HG02840 (cell line): ENCODE data around the gene ASCC2.
"Not testable (repeated sequence)": the region's sequence is repeated elsewhere in the genome, so short reads cannot be mapped to it uniquely, and the experiment has no call there.

Source experiments
- ATAC-seq: cut with Tn5 transposase; IDR thresholded peaks from one replicate; pipeline ENCODE4 v1.9.1; 2021; ENCODE audit warnings: mild to moderate bottlenecking, moderate library complexity, moderate number of reproducible peaks; ENCODE audit not compliant: unreplicated experiment, low FRiP score

Gene ASCC2

DNA sequence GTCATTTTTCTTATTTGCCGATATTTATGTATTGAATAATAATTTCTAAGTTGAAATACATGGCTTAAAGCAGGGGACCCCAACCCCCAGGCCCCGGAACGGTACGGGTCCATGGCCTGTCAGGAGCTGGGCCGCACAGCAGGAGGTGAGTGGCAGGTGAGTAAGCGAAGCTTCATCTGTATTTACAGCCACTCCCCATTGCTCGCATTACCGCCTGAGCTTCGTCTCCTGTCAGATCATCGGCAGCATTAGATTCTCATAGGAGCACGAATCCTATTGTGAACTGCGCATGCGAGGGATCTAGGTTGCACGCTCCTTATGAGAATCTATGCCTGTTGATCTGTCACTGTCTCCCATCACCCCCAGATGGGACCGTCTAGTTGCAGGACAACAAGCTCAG, 75.8 kb downstream of the ASCC2 start:
- ATAC-seq: no peak

DNA sequence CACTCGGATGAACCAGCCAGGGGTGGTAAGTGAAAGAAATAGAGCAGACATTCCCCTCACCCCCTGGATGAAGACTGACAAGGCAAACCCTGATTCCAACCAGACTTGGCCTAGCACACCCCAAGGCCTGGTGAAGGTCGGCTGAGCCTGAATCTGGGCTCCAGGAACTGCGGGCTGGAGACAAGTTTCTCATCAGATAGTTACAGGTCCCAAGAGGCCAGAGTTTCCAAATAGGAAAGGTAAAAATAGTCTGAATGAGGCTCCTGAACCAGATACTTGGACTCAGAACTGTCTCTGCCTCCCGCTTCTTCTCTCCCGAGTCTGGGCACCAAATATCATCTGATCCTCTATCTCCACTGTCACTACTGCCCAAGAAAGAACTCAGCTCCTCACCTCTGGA, 79.1 kb downstream of the ASCC2 start:
- ATAC-seq: no peak

DNA sequence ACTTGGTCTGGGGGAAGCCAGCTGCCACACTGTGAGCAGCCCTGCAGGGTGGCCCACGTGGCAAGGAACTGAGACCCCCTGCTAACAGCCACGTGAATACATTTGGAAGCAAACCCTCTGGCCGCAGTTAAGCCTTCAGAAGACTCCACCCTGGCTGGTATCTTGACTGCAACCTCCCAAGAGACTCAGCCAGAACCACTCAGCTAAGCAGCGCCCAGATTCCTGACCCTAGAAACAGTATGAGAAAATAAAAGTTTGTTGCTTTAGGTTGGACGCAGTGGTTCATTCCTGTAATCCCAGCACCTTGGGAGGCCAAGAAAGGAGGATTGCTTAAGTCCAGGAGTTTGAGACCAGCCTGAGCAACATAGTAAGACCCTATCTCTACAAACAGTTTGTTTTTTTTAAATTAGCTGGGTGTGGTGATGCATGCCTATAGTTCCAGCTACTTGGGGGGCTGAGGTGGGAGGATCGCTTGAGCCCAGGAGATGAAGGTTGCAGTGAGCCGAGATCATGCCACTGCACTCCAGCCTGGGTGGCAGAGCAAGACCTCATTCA, 79.9 kb downstream of the ASCC2 start:
- ATAC-seq: no peak

DNA sequence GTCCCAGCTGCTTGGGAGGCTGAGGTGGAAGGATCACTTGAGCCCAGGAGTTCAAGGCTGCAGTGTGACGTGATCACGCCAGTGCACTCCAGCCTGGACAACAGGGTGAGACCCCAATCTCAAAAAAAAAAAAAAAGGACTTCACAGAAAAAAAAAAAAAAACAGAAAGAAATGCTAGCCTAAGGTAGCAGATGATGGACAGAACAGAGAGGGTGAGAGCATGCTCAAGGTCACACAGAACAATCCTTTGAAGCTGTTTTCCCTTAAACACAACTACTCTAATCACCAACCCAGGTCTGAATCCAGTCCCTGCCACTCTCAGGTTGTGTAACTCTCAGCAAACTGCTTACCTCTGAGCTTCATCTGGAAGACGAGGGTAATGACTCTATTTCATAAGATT, 81.0 kb downstream of the ASCC2 start:
- ATAC-seq: no peak

DNA sequence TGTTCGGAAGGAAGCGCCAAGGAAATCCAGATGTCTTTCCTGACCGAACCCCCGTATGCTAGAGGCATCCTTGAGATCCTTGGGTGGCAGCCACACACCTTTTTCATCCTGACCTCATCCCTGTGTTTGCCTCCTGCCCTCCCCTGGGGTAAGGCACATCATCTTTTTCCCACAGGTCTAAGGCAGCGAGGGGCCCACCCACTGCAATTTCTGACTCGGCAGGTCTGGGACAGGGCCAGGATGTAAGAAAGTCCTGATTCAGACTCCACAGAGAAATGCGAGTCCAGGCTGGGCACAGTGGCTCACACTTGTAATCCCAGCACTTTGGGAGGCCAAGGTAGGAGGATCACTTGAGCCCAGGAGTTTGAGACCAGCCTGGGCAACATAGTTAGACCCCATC, 81.7 kb downstream of the ASCC2 start:
- ATAC-seq: no peak

DNA sequence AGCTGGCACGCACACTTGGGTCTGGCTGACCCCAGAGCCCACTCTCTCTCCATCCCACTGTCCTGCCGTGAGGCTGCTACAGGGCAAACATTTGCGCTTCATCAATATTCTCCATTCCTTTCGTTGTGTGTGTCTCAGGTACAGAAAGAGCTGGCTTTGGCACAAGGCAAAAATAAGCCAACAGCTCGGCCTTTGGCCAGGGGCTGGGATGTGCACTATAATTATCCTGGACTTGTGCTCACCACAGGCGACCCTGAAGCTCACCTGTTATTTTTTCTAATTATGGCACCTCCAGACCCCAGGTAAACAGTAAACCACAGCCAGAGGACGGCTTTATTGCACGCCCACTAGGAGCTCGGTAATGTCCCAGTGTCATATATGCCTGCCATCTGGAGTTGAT, 82.2 kb downstream of the ASCC2 start:
- no peak for ATAC-seq

DNA sequence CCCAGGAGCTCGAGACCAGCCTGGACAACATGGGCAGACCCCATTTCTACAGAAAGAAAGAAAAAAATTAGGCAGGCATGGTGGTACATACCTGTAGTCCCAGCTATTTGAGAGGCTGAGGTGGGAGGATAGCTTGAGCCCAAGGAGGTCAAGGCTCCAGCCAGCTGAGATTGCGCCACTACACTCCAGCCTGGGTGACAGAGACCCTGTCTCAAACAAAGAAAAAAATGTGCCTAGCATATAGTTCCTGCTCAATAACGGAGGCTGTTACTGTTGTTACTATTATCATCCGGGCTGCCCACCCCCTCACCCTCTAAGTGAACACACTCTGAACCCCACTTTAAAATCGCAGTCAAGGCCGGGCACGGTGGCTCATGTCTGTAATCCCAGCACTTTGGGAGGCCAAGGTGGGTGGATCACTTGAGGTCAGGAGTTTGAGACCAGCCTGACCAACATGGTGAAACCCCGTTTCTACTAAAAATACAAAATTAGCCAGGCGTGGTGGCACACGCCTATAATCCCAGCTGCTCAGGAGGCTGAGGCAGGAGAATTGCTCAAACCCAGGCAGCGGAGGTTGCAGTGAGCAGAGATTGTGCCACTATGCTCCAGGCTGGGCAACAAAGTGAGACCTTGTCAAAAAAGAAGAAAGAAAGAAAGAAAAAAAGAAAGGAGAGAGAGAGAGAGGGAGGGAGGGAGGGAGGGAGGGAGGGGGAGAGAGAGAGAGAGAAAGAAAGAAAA, 83.2 kb downstream of the ASCC2 start:
- not testable (repeated sequence) for ATAC-seq

DNA sequence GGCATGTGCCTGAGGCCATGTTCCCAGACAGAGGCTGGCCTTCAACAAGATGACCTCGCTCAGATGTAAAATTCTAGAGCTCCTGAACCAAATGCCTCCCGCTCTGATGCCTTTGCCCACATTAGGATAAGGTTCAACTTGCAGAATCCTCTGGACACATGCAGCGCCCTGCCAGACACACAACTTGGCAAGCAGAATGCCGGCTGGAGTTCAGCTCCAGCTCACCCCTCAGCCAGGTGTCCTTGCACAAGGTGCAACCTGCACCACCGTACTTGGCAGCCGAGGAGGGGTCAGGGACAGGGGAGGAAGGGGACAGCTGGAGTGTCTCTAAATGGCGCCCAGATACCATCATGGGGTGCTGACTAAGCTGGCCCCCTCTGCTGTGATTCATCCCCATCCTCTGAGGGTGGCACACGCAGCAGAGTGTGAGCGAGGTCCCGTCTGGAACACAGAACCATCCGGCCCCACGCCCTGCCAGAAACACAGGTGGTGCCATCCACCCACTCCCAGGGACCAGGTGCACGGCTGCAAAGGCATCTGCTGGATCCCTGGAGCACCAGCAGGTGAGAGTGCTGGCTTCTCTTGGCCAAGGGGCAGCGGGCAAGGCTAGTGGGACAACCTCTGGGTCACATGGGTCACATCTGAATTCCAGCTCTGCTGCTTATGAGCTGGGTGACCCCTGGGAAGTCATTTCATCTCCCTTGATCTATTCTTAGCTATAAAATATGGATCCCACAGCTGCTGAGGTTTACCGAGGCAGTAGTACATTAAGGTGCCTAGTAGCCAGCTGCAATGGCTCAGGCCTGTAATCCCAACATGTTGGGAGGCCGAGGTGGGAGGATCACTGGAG, 84.0 kb downstream of the ASCC2 start:
- ATAC-seq: no peak

DNA sequence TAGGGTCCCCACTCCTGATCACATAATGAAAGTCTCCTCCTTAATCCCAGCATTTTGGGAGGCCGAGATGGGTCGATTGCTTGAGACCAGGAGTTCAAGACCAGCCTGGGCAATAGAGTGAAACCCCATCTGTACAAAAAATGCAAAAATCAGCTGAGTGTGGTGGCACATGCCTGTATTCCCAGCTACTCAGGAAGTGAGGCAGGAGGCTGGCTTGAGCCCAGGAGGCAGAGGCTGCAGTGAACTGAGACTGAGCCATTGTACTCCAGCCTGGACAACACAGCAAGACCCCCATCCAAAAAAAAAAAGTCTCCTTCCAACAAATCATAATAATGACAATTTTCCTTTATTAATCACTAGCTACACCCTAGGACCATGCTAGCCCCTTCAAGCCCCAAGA, 86.4 kb downstream of the ASCC2 start:
- no peak for ATAC-seq

DNA sequence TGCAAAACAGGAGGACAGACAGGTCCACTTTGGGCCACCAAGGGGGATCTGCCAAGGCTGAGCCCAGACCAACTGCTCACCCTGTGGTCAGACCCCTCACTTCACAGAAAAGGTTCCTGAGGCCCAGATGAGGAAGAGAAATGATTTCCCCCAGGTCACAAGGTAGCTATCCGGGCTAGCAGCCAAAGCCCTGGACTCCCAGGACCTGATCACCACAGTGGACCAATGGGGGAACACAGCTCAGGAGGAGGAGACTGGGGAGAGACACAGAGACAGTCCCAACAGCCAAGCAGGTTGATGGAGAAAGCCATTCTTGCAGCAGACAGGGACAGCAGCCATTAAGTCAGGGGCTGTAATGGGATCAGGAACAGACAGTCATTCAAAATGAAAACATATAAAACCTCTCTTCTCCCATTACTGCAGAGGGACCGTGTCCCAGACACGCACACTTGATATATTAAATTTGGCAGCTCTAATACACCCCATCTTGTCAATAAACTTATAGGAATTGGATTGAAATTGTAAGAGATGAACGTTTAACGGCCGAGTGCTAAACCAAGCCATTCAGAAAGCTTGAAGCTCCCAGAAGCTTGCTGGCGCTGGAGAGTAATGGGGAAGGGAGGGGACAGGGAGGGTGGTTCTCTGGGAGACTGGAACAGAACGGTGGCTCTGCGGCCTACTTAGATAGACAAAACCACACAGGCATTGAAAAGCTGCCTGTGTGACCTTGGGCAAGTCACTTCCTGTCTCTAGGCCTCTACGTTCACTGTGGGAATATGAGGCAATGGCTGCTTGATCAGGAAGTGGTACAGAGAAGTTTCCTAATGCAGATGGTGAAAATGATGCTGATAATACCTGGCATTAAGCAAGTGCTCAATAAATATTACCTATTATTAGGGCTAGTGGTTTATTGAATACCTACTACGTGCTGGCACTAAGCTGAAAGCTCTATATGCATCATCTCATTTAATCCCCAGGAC, 87.2 kb downstream of the ASCC2 start:
- no peak for ATAC-seq

DNA sequence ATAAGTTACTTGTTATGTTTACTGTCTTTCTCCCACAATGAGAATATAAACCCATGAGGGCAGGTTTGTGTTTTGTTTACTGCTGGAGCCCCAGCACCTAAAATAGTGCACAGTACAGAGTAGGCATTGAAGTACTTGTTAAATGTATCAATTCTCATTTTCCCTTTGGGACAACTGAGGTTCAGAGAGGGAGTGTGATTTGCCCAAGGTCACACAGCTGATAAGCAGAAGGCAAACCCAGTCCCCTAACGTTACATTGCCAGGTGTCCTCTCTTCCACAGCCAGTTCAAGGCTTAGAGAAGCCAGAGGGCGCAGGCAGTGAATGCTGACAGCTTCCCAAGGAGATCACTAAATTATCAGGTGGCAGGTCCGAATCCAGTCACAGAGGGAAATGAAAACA, 88.0 kb downstream of the ASCC2 start:
- ATAC-seq: no peak

DNA sequence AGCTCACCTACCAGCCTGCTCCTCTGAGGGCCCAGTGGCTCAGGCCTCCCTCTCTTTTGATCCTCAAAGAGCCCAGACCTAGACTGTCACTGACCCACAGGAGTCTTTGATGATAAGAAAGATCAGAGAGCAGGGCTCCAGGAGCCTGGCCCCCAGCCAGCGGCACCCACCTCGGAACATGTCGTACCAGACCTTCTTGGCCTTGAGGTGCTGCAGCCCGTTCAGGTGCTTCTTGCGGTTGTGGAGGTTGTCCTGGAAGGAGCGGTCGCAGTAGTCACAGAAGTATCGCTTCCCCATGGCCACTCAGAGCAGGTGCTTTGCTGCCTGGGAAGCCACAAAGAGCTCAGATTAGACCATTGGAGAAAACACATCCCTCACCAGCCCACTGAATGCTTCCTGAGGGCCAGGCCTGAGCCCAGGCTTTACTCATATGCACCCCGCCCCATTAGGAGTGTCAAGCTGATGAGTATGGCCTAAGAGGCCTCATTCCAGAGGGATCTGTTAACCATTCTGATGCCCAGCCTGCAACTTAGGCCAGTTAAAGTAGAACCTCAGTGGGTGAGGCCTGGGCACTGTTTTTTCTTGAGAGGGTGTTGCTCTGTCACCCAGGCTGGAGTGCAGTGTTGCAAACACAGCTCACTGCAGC, 89.7 kb downstream of the ASCC2 start:
- ATAC-seq: no peak

DNA sequence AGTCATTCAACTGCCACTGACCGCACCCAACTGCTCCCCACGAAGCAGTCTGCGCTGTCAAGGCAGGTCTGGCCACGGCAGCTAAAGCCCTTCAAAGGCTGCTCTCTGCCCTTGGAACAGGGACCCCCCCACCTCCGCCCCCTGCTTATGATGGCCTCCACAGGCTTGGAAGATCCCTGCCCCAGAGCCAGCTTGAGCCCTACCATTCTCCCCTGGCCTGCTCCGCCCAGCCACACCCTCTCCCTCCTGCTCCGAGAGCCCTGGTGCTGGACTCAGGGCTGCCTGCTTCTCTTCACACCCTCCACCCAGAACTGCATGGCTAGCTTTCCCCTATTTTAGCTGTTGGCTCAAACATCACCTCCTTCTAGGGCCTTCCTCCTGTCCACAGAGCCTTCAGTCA, 90.2 kb downstream of the ASCC2 start:
- ATAC-seq: no peak

DNA sequence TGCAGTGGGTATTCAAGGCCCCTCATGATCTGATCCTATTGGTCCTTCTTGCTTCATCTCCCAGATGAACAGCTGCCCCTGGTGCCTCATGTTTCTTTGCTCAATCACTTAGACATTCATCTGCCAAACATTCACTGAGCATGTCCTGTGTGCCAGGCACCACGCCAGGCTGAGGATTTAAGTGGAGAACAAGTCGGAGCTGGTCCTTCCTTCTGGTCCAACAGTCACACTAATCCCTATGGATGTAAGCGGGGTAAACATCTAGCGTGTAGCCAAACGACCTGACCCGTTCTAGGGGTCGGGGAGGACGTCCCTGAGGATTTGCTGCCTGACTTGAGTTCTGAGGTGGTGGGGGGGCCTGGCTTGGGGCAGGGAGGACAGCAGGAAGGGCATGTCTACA, 93.2 kb downstream of the ASCC2 start:
- no peak for ATAC-seq

DNA sequence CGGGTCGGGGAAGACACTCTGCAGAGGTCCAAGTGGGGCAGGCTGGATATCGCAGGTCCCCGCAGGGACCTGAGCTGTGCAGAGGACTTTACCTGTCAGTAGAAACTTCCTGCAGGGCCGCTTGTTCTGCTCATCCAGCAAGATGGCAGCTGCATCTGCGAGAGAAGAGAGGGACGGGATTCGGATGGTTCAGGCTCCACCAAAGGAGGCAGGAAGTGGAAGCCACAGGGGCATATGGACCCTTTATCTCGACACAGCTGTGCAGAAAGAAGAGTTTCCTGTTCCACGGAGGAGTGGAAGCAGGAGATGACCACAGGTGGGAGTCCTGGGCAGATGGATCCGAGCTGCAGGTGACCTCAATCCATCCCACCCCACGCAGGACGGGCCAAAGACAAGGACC, 95.7 kb downstream of the ASCC2 start:
- no peak for ATAC-seq

DNA sequence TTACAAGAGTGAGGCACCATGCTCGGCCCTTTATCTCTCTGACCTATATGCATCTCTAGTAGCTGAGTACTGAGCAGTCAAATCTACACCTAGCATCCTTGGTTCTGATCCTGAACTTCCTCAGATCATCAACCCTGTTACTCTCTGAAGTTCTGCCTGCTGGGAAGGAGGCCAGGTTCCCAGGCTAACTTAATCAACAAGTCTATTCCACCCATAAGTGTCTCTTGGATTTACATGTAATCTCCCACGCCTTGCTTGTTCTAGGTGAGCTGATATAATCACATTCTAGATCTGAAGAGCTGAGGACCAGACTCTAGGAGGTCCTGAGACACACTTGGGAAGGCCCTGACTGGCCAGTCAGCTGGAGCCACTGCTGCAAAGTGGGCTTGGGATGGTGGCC, 96.1 kb downstream of the ASCC2 start:
- ATAC-seq: no peak

DNA sequence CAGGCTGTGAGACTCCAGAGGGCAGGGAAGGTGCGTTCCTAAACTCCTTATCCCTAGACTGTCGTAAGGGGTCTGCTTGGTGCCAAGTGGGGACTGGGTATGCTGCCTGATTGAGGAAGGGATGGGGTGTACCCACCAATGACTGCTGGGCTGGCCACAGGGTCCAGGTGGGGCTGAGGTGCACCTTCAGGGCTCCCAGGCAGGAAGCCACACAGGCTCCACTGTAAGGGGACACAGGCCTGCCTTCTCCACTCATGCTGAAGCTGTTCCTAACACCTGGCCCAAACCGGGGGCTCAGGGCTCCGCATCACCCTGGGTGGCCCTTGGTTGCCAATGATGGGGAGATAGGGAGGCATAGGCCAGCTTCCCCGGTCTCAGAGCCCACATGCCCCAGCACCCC, 97.9 kb downstream of the ASCC2 start:
- ATAC-seq: no peak

DNA sequence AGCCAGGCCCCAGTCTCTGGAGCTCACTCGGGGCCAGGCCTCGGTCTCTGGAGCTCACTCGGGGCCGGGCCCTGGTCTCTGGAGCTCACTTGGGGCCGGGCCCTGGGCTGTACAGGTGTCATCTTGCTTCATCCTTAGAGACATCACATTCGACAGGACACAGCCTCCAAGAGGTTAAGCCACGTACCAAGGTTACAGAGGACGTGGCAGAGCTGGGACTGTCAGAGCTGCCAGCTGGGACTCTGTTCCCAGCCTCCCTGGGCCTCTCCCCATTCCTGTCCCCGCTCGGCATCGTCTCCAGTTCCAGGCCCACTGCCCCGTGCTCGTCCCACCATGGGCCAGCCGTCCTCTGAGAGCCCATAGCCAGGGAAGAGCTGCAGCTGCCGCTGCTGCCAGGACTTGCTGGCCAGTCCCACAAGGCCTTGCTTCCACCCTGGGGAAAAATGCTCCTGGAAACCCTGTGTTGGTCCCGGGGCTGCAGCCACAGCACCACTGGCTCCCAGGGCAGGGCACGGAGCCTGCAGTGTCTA, 98.7 kb downstream of the ASCC2 start:
- ATAC-seq: no peak
